H9 (cell line): ENCODE data around the gene RPL34. TPM values are rescaled to one million over a fixed set of nuclear protein-coding genes. Genes with fewer than 3 reads are reported as not detected.

Experiments used
- DNase-seq: peaks from one replicate; pipeline ENCODE4 v3.0.0-alpha.2; 2017
- H2AFZ ChIP-seq: one replicate; pipeline ENCODE4 v1.6.1; 2013; ENCODE audit warnings: mild to moderate bottlenecking, low read length, control low read depth, moderate library complexity
- H2AK5ac ChIP-seq: 2 replicates; pipeline ENCODE4 v1.6.1; 2013; ENCODE audit warnings: low read length, control low read depth, mixed read lengths; ENCODE audit not compliant: insufficient read length
- H2BK120ac ChIP-seq: one replicate; pipeline ENCODE4 v1.6.1; 2013; ENCODE audit warnings: low read depth, mild to moderate bottlenecking, low read length, control low read depth, inconsistent platforms; ENCODE audit not compliant: poor library complexity, severe bottlenecking
- H2BK12ac ChIP-seq: 2 replicates; pipeline ENCODE4 v1.6.1; 2013; ENCODE audit warnings: low read length, control low read depth, mixed read lengths, low read depth; ENCODE audit not compliant: insufficient read length
- H2BK15ac ChIP-seq: 2 replicates; pipeline ENCODE4 v1.6.1; 2013; ENCODE audit warnings: low read depth, low read length, control low read depth
- H2BK20ac ChIP-seq: one replicate; pipeline ENCODE4 v1.6.1; 2013; ENCODE audit warnings: low read depth, mild to moderate bottlenecking, low read length, control low read depth, inconsistent platforms; ENCODE audit not compliant: poor library complexity, severe bottlenecking
- H2BK5ac ChIP-seq: 2 replicates; pipeline ENCODE4 v1.6.1; 2013; ENCODE audit warnings: low read length, control low read depth, mixed read lengths; ENCODE audit not compliant: insufficient read length
- H3K14ac ChIP-seq: 2 replicates; pipeline ENCODE4 v1.6.1; 2013; ENCODE audit warnings: low read length, control low read depth; ENCODE audit not compliant: insufficient read depth
- H3K18ac ChIP-seq: 2 replicates; pipeline ENCODE4 v1.6.1; 2013; ENCODE audit warnings: low read depth, mild to moderate bottlenecking, mixed read lengths, low read length, control low read depth; ENCODE audit not compliant: insufficient read length
- H3K23ac ChIP-seq: 2 replicates; pipeline ENCODE4 v1.6.1; 2013; ENCODE audit warnings: low read length, control low read depth, mixed read lengths, low read depth; ENCODE audit not compliant: insufficient read length
- H3K23me2 ChIP-seq: 2 replicates; pipeline ENCODE4 v1.6.1; 2013; ENCODE audit warnings: low read depth, mild to moderate bottlenecking, mixed read lengths, low read length, control low read depth; ENCODE audit not compliant: insufficient read length, poor library complexity, severe bottlenecking
- H3K27ac ChIP-seq: 2 replicates; pipeline ENCODE4 v1.5.1; 2013; ENCODE audit warnings: low read length, control low read depth, mixed read lengths, low read depth; ENCODE audit not compliant: insufficient read length
- H3K27me3 ChIP-seq: 2 replicates; pipeline ENCODE4 v1.6.1; 2013; ENCODE audit warnings: low read length, control low read depth, inconsistent platforms; ENCODE audit not compliant: insufficient read depth
- H3K4ac ChIP-seq: 2 replicates; pipeline ENCODE4 v1.6.1; 2013; ENCODE audit warnings: low read depth, mild to moderate bottlenecking, control low read depth, inconsistent platforms, low read length, moderate library complexity
- H3K4me1 ChIP-seq: 2 replicates; pipeline ENCODE4 v1.6.1; 2013; ENCODE audit warnings: low read length, control low read depth, inconsistent platforms; ENCODE audit not compliant: insufficient read depth
- H3K4me2 ChIP-seq: 2 replicates; pipeline ENCODE4 v1.6.1; 2013; ENCODE audit warnings: low read length, control low read depth, mixed read lengths; ENCODE audit not compliant: insufficient read length, insufficient read depth
- H3K56ac ChIP-seq: 2 replicates; pipeline ENCODE4 v1.6.1; 2013; ENCODE audit warnings: low read depth, mild to moderate bottlenecking, mixed read lengths, low read length, control low read depth; ENCODE audit not compliant: insufficient read length
- H3K79me1 ChIP-seq: 2 replicates; pipeline ENCODE4 v1.6.1; 2013; ENCODE audit warnings: low read depth, mild to moderate bottlenecking, moderate library complexity, low read length, control low read depth, inconsistent platforms; ENCODE audit not compliant: insufficient read depth, poor library complexity, severe bottlenecking
- H3K79me2 ChIP-seq: 2 replicates; pipeline ENCODE4 v1.6.1; 2013; ENCODE audit warnings: low read length, control low read depth, inconsistent platforms; ENCODE audit not compliant: insufficient read depth
- H3K9ac ChIP-seq: 2 replicates; pipeline ENCODE4 v1.6.1; 2013; ENCODE audit warnings: low read length, control low read depth, mixed read lengths; ENCODE audit not compliant: insufficient read length; ENCODE audit errors: extremely low read depth
- H3K9me3 ChIP-seq: one replicate; pipeline ENCODE4 v1.6.1; 2013; ENCODE audit warnings: low read depth, low read length, inconsistent platforms; ENCODE audit not compliant: control insufficient read depth
- H3T11ph ChIP-seq: one replicate; pipeline ENCODE4 v1.6.1; 2013; ENCODE audit warnings: mild to moderate bottlenecking, low read length, control low read depth, inconsistent platforms
- H4K20me1 ChIP-seq: one replicate; pipeline ENCODE4 v1.6.1; 2013; ENCODE audit not compliant: control insufficient read depth, insufficient read length, insufficient read depth
- H4K5ac ChIP-seq: 2 replicates; pipeline ENCODE4 v1.6.1; 2013; ENCODE audit warnings: low read depth, mild to moderate bottlenecking, mixed read lengths, low read length, control low read depth; ENCODE audit not compliant: insufficient read length
- H4K8ac ChIP-seq: replicated peaks from 2 replicates; pipeline ENCODE4 v1.6.1; 2013; ENCODE audit warnings: low read length, control low read depth, mixed read lengths, low read depth; ENCODE audit not compliant: insufficient read length
- H4K91ac ChIP-seq: 2 replicates; pipeline ENCODE4 v1.6.1; 2013; ENCODE audit warnings: low read depth, mild to moderate bottlenecking, moderate library complexity, mixed read lengths, low read length, control low read depth; ENCODE audit not compliant: insufficient read length
- H3K27ac Mint-ChIP-seq, 3 experiments: 2 replicates in 2 of 3; 3 replicates in 1 of 3; pipeline ENCODE4 v1.8.0; 2020 to 2021; ENCODE audit warnings: mixed read lengths in 3 of 3, mild to moderate bottlenecking in 1 of 3, moderate library complexity in 1 of 3
- H3K27me3 Mint-ChIP-seq: 2 replicates; pipeline ENCODE4 v1.8.0; 2021; ENCODE audit warnings: low read depth, mild to moderate bottlenecking, moderate library complexity, mixed read lengths
- H3K36me3 Mint-ChIP-seq, 3 experiments: 2 replicates in 2 of 3; 3 replicates in 1 of 3; pipeline ENCODE4 v1.8.0; 2020 to 2021; ENCODE audit warnings: low read depth in 3 of 3, mixed read lengths in 3 of 3; ENCODE audit not compliant: insufficient read depth in 1 of 3
- H3K4me1 Mint-ChIP-seq, 2 experiments: 2 replicates each; pipeline ENCODE4 v1.8.0; 2020; ENCODE audit warnings: mixed read lengths in 2 of 2
- H3K4me3 Mint-ChIP-seq, 2 experiments: 2 replicates in 1 of 2; 3 replicates in 1 of 2; pipeline ENCODE4 v1.8.0; 2020 to 2021; ENCODE audit warnings: mild to moderate bottlenecking in 2 of 2, mixed read lengths in 2 of 2, moderate library complexity in 1 of 2
- H3K9me3 Mint-ChIP-seq, 2 experiments: 2 replicates in 1 of 2; 3 replicates in 1 of 2; pipeline ENCODE4 v1.8.0; 2020; ENCODE audit warnings: mild to moderate bottlenecking in 2 of 2, mixed read lengths in 2 of 2, moderate library complexity in 1 of 2
- WGBS: extraction: QIAGEN DNeasy Blood & Tissue Kit; methylation state at CpG from one replicate; pipeline ENCODE4 v1.1.7; 2013; ENCODE audit warnings: missing lambda C conversion rate, low lambda C conversion rate, mixed read lengths; ENCODE audit not compliant: insufficient read length; ENCODE audit errors: extremely low coverage; 5-methylcytosine and 5-hydroxymethylcytosine counted together
- total RNA-seq: library from RNA; stranded (reverse); gene quantifications from 2 replicates; pipeline ENCODE4 v1.2.1, GENCODE V29; 2021
- TF ChIP-seq, protein P1 (sequence below): fragments of 200-600 bp; sonication (generic); conservative IDR thresholded peaks from 3 replicates; pipeline ENCODE4 v1.8.0; 2021; ENCODE audit warnings: antibody characterized with exemption, mild to moderate bottlenecking

The RPL34 gene
- total RNA-seq, 1 experiment from 2014 or later: 1,375 TPM

- Histone ChIP-seq H4K5ac (no peak overlapping the region), H3K4me2 (no peak overlapping the region), H2BK20ac (no peak overlapping the region), H3K79me1 (no peaks in the 10 kb centered on the region), H3K9ac (no peak overlapping the region), H3K27ac (no peak overlapping the region), H2AK5ac (no peak overlapping the region), H2BK5ac (no peak overlapping the region), H4K20me1 (no peaks in the 10 kb centered on the region), H2BK120ac (no peak overlapping the region), H3K23me2 (no peaks in the 10 kb centered on the region), H2BK12ac (no peak overlapping the region), H3K4ac (no peak overlapping the region), H2AFZ (no peak overlapping the region), H3K79me2 (no peaks in the 10 kb centered on the region), H2BK15ac (no peak overlapping the region), H3K27me3 (no peaks in the 10 kb centered on the region), H3T11ph (no peak overlapping the region), H3K56ac (no peak overlapping the region), H3K23ac (no peak overlapping the region), H4K91ac (no peak overlapping the region), H3K9me3 (no peaks in the 10 kb centered on the region), H3K4me1 (no peaks in the 10 kb centered on the region), H4K8ac (no peak overlapping the region), H3K18ac (no peak overlapping the region), H3K14ac (no peak overlapping the region)
- Mint-ChIP-seq H3K4me3 (no peak overlapping the region), H3K4me1 (no peaks in the 10 kb centered on the region), H3K27ac (no peak overlapping the region), H3K36me3 (no peaks in the 10 kb centered on the region), H3K9me3 (no peaks in the 10 kb centered on the region; a peak in 1 of 5 replicates), H3K27me3 (peaks cover 9% of the 10 kb centered on the region)
- no CpG with 5 or more reads among the region's 3 CpGs for WGBS
- no peak for DNase-seq
- TF ChIP-seq, protein P1, sequence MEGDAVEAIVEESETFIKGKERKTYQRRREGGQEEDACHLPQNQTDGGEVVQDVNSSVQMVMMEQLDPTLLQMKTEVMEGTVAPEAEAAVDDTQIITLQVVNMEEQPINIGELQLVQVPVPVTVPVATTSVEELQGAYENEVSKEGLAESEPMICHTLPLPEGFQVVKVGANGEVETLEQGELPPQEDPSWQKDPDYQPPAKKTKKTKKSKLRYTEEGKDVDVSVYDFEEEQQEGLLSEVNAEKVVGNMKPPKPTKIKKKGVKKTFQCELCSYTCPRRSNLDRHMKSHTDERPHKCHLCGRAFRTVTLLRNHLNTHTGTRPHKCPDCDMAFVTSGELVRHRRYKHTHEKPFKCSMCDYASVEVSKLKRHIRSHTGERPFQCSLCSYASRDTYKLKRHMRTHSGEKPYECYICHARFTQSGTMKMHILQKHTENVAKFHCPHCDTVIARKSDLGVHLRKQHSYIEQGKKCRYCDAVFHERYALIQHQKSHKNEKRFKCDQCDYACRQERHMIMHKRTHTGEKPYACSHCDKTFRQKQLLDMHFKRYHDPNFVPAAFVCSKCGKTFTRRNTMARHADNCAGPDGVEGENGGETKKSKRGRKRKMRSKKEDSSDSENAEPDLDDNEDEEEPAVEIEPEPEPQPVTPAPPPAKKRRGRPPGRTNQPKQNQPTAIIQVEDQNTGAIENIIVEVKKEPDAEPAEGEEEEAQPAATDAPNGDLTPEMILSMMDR: no peak
These were observed 46.0 kb upstream of the RPL34 start for GRCh38 chr4:108574402-108574801.
